HepG2 (cell line): ENCODE measurements around the gene DPEP2NB. TPM values are rescaled to one million over a fixed set of nuclear protein-coding genes. Genes with fewer than 3 reads are reported as not detected.
A peak's percentile ranks its signal among the peaks of the same experiment; 100 is the strongest.

Experiments used
- FOXA3 ChIP-seq: IDR thresholded peaks from 2 replicates; pipeline ENCODE4 v1.6.1; 2016; ENCODE audit warnings: missing genetic modification reagents, missing compliant biosample characterization
- GMEB1 ChIP-seq: sonication (generic); formaldehyde crosslinking; IDR thresholded peaks from 2 replicates; pipeline ENCODE4 v1.5.1; 2020; ENCODE audit warnings: missing genetic modification reagents, mild to moderate bottlenecking, borderline replicate concordance
- TFAP4 ChIP-seq: sonication (generic); IDR thresholded peaks from 2 replicates; pipeline ENCODE4 v1.6.1; 2016; ENCODE audit warnings: low read depth, borderline replicate concordance
- XRCC5 ChIP-seq: fragments of 200-400 bp; formaldehyde crosslinking; optimal IDR thresholded peaks from 2 replicates; pipeline ENCODE3; 2017; ENCODE audit warnings: mild to moderate bottlenecking, low read length
- ZBTB37 ChIP-seq: sonication (generic); formaldehyde crosslinking; IDR thresholded peaks from 2 replicates; pipeline ENCODE4 v1.4.0; 2020; ENCODE audit warnings: mild to moderate bottlenecking, missing genetic modification reagents
- ZBTB40 ChIP-seq, 2 experiments: fragments of 450-650 bp in 1 of 2; sonication (generic) in 1 of 2; formaldehyde crosslinking in 1 of 2; IDR thresholded peaks; 2 replicates each; pipeline versions ENCODE4 v1.6.1 to v1.8.0; 2016 to 2022; ENCODE audit warnings: antibody characterized with exemption in 1 of 2, mild to moderate bottlenecking in 1 of 2, missing genetic modification reagents in 1 of 2
- ZGPAT ChIP-seq: IDR thresholded peaks from 2 replicates; pipeline ENCODE4 v1.6.1; 2016; ENCODE audit warnings: mild to moderate bottlenecking
- ZNF354B ChIP-seq: sonication (generic); formaldehyde crosslinking; IDR thresholded peaks from 2 replicates; pipeline ENCODE4 v1.8.0; 2022; ENCODE audit warnings: mild to moderate bottlenecking, missing genetic modification reagents
- ZNF569 ChIP-seq: sonication (generic); formaldehyde crosslinking; IDR thresholded peaks from 2 replicates; pipeline ENCODE4 v1.5.0; 2020; ENCODE audit warnings: mild to moderate bottlenecking, missing genetic modification reagents, moderate library complexity, borderline replicate concordance
- ZNF816 ChIP-seq: sonication (generic); formaldehyde crosslinking; IDR thresholded peaks from 2 replicates; pipeline ENCODE4 v1.8.0; 2022; ENCODE audit warnings: missing genetic modification reagents, mild to moderate bottlenecking, borderline replicate concordance
- polyA plus RNA-seq, 8 experiments: library from polyadenylated mRNA; depleted of rRNA in 3 of 8; stranded (reverse) in 7 of 8; unstranded in 1 of 8; fragments of >200 nt; fragmentation: Illumina TruSeq in 4 of 8; extraction: Trizol in 4 of 8; gene quantifications; 2 replicates each; pipeline versions ENCODE4 v1.2.1 to v1.2.3, GENCODE V29; 2011 to 2016; ENCODE audit warnings: low read depth in 4 of 8, missing spikeins in 1 of 8, mixed read lengths in 1 of 8; ENCODE audit not compliant: insufficient read depth in 1 of 8
- total RNA-seq, 5 experiments: library from RNA; depleted of rRNA; stranded (reverse); fragments of >200 nt; fragmentation: Illumina TruSeq; extraction: Trizol; gene quantifications; 2 replicates each; pipeline ENCODE4 v1.2.3, GENCODE V29; 2016; ENCODE audit warnings: low read depth in 1 of 5

DPEP2NB gene
- total and polyA plus RNA-seq, 2 of the 13 experiments (the other 11 are each of a cell fraction or from before 2014, with no cell fraction given), result not detected

- TF ChIP-seq ZBTB37 (CRISPR knock-in tag) (0 out of 2 replicates have a peak, but pooled peaks have one; percentile 39), ZNF816 (peak; percentile 77; the same call in 1 of the 2 replicates), GMEB1 (peak; percentile 62; the same call in 1 of the 2 replicates), ZNF354B (CRISPR knock-in tag) (peak; percentile 85; the same call in 1 of the 2 replicates), XRCC5 (peak; percentile 64), ZGPAT (CRISPR knock-in tag) (peak; percentile 95), ZBTB40 (IDR thresholded peaks at IDR 0.05) (no peak), ZBTB40 (CRISPR knock-in tag; IDR thresholded peaks at IDR 0.05) (peak; percentile 43; the same call in 1 of the 2 replicates), TFAP4 (peak; percentile 53; the same call in 1 of the 2 replicates), ZNF569 (CRISPR knock-in tag) (peak; percentile 58; the same call in 1 of the 2 replicates), FOXA3 (no peak)
Measured at GRCh38 chr16:67968400-67969253, 47.1 kb downstream of the DPEP2NB start, which contains the start of gene SLC12A4 (continued).
